HG03135 (cell line): ENCODE data around the gene SOD2.
"Not testable (repeated sequence)": the region's sequence is repeated elsewhere in the genome, so short reads cannot be mapped to it uniquely, and the experiment has no call there.

ENCODE experiments used
- ATAC-seq: cut with Tn5 transposase; IDR thresholded peaks from one replicate; pipeline ENCODE4 v1.9.1; 2021; ENCODE audit warnings: mild to moderate bottlenecking, moderate library complexity; ENCODE audit not compliant: unreplicated experiment

The SOD2 gene

DNA sequence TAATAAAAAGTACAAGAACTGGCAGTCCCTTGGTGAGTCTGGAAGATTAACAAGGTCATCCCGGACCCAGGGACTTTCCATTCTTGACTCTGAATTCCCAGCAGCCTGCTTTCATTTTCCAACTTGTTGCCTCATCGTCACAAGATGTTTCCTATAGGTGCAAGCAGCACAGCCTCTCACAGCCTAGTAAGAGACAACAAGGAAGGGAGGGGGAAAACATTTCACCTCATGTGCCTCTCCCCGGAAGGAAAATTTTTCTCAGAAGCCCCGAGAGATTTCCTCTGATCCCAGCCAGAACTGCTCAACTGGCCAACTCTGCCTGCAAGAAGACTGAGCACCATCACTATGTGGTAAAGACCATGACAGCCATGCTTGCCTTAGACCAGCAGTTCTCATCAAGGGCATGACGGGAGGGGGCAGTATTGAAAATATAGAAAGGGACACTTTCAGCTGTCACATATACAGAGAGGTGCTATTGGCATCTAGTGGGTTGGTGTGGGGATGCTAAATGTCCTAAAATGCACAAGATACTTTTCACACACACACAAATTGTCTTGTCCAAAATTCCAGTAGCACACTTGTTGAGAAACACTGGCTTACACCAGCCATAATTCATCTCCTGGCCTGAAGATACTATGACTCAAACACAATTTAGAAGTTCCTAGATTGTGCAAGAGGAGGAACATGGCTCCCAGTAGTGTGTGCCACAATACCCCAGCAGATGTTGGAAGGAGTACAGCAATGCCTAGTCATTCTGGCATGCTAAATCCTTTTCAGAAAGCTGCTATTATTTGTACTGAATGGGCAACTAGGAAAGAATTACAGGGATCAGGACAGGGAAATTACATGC, 23.4 kb upstream of the SOD2 start:
- no peak for ATAC-seq

GRCh38 chr6:159715605-159716004, 22.6 kb upstream of the SOD2 start:
- ATAC-seq, result no peak

DNA sequence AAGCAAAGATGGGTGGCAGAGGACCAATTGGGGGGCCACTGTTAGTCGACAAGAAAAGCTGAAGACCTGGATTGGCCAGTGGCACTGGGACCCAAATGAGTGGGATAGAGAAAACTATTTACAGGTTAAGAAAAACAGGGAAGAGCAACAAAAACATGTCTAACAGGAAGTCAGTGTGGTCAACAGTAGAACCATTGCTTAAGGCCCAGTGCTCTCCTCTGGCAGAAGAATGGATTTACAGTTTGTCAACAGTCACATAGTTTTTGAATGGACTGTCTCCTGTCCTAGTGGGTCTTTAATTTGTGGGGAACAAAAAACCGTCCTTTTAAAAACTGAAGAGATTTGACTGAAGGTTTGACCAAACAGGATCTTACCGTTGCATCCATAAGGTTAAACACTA, 22.1 kb upstream of the SOD2 start:
- no peak for ATAC-seq

- no peak for ATAC-seq
These were observed 21.4 kb upstream of the SOD2 start for GRCh38 chr6:159714404-159714803.

DNA sequence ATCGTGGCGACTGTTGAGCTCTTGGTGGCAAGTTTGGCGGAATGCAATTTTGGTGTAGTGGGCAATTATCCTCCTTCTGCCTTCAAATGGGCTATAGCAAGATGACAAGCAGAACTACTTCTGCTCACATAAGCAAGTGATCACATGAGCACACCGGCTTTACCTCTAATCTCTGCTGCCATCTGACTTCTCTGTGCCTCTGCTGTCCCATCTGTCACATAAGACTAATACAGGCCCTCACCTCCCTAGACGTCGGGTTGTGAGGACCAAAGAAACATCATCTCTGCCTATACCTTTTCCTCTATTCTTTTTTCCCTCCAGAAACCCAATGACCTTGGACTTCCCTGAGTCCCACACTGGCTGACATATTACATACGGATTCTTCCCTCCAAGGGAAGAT, 20.9 kb upstream of the SOD2 start:
- ATAC-seq, result no peak

DNA sequence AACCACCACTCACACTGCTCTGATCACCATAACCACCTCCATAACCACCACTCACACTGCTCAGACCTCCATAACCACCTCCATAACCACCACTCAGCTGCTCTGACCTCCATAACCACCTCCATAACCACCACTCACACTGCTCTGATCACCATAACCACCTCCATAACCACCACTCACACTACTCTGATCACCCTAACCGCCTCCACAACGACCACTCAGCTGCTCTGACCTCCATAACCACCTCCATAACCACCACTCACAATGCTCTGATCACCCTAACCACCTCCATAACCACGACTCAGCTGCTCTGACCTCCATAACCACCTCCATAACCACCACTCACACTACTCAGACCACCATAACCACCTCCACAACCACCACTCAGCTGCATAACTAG, 19.3 kb upstream of the SOD2 start:
- ATAC-seq, result not testable (repeated sequence)

DNA sequence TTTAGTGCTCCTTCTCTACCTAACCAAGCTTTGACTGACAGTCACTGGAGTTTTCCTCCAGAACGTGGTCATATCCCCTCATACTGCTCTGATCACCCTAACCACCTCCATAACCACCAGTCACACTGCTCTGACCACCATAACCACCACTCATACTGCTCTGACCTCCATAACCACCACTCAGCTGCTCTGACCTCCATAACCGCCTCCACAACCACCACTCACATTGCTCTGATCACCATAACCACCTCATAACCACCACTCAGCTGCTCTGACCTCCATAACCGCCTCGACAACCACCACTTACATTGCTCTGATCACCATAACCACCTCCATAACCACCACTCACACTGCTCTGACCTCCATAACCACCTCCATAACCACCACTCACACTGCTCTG, 17.6 kb upstream of the SOD2 start:
- ATAC-seq, result not testable (repeated sequence)

DNA sequence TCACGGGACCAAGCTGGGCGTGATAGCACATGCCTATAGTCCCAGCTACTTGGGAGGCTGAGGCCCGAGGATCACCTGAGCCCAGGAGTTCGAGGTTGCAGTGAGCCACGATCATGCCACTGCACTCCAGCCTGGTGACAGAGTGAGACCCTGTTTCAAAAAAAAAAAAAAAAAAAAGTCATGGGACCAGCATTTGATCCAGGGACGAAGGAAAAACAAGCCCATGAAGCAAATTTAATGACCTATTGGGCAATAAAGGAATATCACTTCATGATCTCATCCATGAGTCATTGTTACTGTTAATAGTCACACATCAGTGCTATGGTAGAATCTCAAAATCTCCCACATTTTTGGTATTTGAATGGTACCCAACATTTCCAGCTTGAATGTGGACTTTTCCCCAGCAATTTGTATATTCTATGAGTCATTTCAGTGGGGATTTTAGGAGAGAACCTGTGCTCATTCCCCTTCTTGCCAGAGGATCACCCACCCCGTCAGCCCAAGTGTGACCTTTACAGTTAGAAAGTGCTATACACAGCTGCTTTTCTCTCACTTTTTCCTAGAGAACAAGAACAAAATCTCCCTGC, 8.5 kb upstream of the SOD2 start:
- no peak for ATAC-seq

- no peak for ATAC-seq
These were observed 7.9 kb upstream of the SOD2 start for GRCh38 chr6:159700970-159701369.

DNA sequence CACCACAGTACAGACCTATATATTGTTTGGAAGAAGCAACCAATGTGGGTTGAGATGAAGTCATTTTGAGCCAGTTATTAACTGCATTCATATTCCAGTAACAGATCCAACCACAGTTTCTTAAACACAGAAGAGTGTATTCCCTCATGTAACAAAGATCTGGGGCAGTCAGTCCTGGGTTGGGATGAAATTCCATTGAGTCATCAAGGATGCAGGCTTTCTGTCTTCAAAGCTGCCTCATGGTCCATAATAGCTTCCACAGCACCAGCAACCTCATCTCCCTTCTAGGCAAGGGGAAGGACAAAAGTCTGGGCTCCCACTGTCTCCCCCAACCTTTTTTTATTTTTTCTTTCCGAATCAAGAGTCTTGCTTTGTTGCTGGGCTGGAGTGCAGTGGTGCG, 2.9 kb upstream of the SOD2 start:
- no peak for ATAC-seq

DNA sequence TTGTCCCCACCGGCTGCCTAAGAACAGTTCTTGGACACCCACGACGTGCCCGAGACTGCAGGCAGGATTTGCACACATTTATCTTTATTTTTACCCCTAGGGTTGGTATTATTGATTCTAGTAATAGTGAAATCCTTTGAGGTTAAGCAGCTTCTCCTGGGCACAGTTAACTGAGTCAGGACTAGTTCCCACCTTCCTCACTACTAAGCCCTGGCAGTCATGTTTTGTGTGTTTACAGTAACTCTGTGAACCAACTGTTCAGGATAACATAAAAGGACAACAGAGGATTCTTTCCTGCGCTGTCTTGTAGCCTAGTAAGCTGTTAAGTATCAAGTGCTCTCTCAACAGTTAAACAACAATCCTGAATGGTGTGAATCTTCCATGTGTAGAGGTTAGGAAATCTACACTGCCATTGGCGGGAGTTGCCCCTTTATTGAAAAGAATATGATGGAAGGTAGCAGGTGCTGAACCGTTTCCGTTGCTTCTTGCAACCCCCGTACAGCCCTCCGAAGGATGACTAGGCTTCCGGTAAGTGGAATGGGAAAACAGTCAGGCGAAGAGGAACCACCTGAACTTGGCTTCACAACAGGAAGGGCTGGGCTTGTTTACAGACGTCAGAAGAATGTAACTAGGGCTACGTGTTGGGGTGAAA, 979 bp upstream of the SOD2 start:
- ATAC-seq, result no peak

DNA sequence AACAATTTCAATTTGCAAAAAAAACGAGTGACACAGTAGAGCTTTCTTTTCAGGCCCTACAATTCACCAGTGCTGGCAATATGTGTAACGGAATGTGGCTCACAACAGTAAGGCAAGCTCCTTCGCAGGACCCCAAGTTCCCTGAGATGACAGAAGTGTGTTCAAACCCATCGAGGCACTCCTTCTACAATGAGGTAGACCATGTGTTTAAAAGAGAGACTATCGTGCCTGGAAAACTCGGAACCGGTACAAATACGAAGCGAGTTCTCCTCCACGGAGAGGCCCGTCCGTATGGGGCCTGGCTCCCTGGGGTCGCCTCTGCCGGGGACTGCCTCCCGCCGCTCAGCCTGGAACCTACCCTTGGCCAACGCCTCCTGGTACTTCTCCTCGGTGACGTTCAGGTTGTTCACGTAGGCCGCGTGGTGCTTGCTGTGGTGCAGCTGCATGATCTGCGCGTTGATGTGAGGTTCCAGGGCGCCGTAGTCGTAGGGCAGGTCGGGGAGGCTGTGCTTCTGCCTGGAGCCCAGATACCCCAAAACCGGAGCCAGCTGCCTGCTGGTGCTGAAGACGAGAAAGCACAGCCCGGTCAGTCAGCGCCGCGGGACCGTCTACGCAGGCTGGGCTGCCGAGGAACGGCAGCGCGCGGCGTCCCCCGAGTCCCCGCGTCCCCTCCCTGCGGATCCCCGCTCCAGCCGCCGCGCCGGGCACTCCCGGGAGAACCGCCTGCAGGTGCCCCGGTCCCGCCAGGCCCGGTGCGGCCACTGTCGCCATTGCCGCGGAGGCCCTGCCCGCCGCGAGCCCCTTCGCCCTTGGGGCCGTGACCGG, 526 bp downstream of the SOD2 start:
- ATAC-seq, result peak; percentile 33

DNA sequence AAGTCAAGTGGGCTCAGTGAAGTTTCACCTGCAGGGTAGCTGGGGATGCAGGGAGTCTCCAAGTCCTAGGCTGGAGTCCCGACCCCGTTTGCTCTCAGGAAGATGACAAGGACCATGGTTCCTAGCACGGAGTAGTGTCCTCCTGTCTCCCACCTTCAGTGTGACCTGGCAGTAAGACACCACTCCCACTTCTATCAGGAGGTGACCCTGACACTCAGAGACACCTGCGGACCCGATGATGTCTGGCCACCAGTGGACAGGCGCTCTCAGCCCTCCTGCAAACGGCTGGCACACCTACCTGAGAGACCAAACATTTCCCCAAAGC, 1.1 kb downstream of the SOD2 start:
- no peak for ATAC-seq

DNA sequence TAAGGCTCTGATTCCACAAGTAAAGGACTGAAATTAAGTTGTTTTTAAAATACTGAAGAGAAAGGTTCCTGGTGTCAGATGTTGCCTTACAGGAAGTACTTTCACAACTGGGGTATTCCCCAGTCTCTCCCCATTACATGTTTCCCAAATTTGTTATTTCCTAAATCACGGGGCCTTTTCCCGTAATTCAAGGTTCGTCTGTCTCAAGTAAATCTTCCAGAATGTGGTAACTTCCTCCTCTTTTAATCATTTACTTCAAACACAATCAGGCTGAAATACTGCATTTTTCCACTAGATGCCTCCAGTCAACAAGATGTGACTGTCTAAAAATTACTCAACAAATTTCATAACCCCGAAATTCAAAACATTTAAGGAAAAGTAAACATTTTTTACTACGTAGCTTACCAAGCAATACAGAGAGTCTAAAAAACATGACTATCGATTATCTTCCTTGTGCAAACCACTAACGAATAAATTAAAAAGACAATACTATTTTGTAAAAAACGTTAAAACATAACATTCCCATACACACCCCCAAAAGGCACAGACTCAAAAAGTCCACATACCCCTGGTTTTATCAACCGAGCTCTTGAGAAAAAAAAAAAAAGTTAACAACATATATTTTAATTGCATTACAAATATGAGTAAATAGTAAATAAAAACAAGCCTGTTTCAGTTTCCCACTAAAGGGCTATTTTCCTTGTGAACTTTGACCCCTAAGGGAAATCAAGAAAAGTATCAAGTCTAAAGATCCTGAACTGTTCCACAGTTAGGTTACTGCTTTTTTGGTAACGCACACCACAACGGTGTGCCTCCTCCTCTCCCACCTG, 1.7 kb downstream of the SOD2 start:
- no peak for ATAC-seq

- not testable (repeated sequence) for ATAC-seq
These were observed 2.9 kb downstream of the SOD2 start for GRCh38 chr6:159690135-159690534.

GRCh38 chr6:159689001-159689400, 4.0 kb downstream of the SOD2 start:
- no peak for ATAC-seq

DNA sequence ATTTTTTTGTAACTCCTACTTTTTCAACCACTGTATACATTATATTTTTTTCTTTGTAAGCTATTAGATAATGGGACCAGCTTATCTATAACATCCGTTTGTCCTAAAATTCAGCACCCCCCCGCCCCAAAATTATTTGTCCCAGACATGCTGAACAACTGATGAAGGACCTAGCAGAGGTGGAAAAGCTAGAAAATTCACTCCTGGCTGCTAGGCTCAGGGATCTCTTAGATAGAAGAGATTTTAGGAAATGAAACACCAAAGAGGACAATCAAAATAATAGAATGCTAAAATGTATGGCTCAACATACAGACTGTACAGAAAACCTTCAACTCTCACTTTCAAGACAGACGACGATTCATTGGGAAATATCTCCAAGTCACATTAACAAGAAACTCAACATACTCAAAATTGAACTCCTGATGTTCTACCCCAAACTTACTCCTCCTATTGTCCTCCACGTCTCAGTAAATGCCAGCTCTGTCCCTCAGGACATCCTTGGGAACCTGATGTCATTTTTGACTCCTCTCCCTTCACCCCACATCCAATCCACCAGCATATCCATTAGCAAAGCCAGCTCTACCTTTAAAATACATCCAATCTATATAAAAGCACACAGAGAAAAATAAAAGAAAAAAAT, 4.7 kb downstream of the SOD2 start:
- no peak for ATAC-seq

DNA sequence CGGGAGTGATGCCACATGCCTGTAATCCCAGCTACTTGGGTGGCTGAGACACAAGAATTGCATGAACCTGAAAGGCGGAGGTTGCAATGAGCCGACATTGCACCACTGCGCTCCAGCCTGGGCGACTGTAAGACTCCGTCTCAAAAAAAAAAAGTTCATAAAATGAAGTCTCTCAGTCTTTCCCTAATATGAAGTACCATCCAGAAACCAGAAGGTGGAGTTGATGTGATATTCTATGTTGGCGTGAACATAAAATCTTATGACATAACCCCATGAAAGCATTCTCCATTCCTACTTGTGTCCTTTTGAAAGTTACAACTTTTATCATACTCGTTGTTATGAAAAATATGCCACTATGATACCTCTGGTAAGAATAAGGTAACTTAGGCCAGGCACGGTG, 5.7 kb downstream of the SOD2 start:
- ATAC-seq, result no peak

GRCh38 chr6:159686703-159687102, 6.3 kb downstream of the SOD2 start:
- ATAC-seq, result no peak

DNA sequence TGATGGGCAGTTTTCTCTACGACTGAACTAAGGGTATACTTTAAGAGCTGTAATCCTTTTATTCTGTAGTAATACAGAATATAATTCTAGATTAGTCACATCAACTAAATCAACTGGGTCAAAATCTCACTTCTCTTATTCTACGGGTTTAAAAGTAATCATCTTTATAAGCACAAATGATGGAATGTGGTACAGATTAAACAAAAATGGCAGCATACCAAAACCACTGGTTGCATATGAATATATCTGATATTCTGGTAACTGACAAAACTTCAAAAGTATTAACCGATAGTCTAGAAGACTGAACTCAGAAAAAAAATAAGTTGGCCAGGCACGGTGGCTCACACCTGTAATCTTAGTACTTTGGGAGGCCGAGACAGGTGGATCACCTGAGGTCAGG, 7.0 kb downstream of the SOD2 start:
- no peak for ATAC-seq
